ENCODE results near the gene SLCO2A1. TPM values are rescaled to one million over a fixed set of nuclear protein-coding genes. Genes with fewer than 3 reads are reported as not detected.

Gene SLCO2A1
- total RNA-seq, 1 donor from 2014 or later, result not detected

GRCh38 chr3:134009345-134010000 lies 20.3 kb downstream of the SLCO2A1 start:
- H3K4me3 Mint-ChIP-seq, result no peak overlapping the region
- intact Hi-C loops (cut with micrococcal nuclease), result no loop called here
- no peaks in the 10 kb centered on the region for H3K9me3 Mint-ChIP-seq
- H3K27me3 Mint-ChIP-seq, result no peaks in the 10 kb centered on the region
- DNase-seq, result no peak
- H3K36me3 Mint-ChIP-seq (ENCODE audit: low read depth), result no peaks in the 10 kb centered on the region
- H3K4me1 Mint-ChIP-seq, result no peaks in the 10 kb centered on the region
- no peak overlapping the region for H3K27ac Mint-ChIP-seq

GRCh38 chr3:134008630-134009156 lies 21.0 kb downstream of the SLCO2A1 start:
- H3K36me3 Mint-ChIP-seq (ENCODE audit: low read depth), result no peaks in the 10 kb centered on the region
- intact Hi-C loops (cut with micrococcal nuclease), result no loop called here
- DNase-seq, result no peak
- H3K27me3 Mint-ChIP-seq, result no peaks in the 10 kb centered on the region
- no peaks in the 10 kb centered on the region for H3K4me1 Mint-ChIP-seq
- no peak overlapping the region for H3K4me3 Mint-ChIP-seq
- H3K9me3 Mint-ChIP-seq, result no peaks in the 10 kb centered on the region
- no peak overlapping the region for H3K27ac Mint-ChIP-seq

- no peak for DNase-seq
- Mint-ChIP-seq H3K36me3 (ENCODE audit: low read depth) (no peaks in the 10 kb centered on the region), H3K27me3 (no peaks in the 10 kb centered on the region), H3K27ac (no peak overlapping the region), H3K4me3 (no peak overlapping the region), H3K4me1 (no peaks in the 10 kb centered on the region), H3K9me3 (no peaks in the 10 kb centered on the region)
- intact Hi-C loops (cut with micrococcal nuclease), result no loop called here
Measured at GRCh38 chr3:134007819-134008218, 21.9 kb downstream of the SLCO2A1 start.

- no peaks in the 10 kb centered on the region for H3K9me3 Mint-ChIP-seq
- H3K36me3 Mint-ChIP-seq (ENCODE audit: low read depth), result no peaks in the 10 kb centered on the region
- H3K27me3 Mint-ChIP-seq, result no peaks in the 10 kb centered on the region
- H3K4me3 Mint-ChIP-seq, result no peak overlapping the region
- DNase-seq, result no peak
- H3K27ac Mint-ChIP-seq, result no peak overlapping the region
- intact Hi-C loops (cut with micrococcal nuclease), result no loop called here
- no peaks in the 10 kb centered on the region for H3K4me1 Mint-ChIP-seq
Measured at GRCh38 chr3:134004841-134005240, 24.9 kb downstream of the SLCO2A1 start.

- Mint-ChIP-seq H3K4me1 (no peaks in the 10 kb centered on the region), H3K36me3 (ENCODE audit: low read depth) (no peaks in the 10 kb centered on the region), H3K9me3 (no peaks in the 10 kb centered on the region), H3K27ac (no peak overlapping the region), H3K27me3 (no peaks in the 10 kb centered on the region), H3K4me3 (no peak overlapping the region)
- intact Hi-C loops (cut with micrococcal nuclease), result no loop called here
- DNase-seq, result no peak
Measured at GRCh38 chr3:134003066-134003465, 26.7 kb downstream of the SLCO2A1 start.

- no peaks in the 10 kb centered on the region for H3K36me3 Mint-ChIP-seq (ENCODE audit: low read depth)
- no peak overlapping the region for H3K27ac Mint-ChIP-seq
- DNase-seq, result no peak
- H3K9me3 Mint-ChIP-seq, result no peaks in the 10 kb centered on the region
- H3K4me3 Mint-ChIP-seq, result no peak overlapping the region
- no peaks in the 10 kb centered on the region for H3K27me3 Mint-ChIP-seq
- intact Hi-C loops (cut with micrococcal nuclease), result no loop called here
- H3K4me1 Mint-ChIP-seq, result no peaks in the 10 kb centered on the region
Measured at GRCh38 chr3:134002306-134002705, 27.4 kb downstream of the SLCO2A1 start.

- Mint-ChIP-seq H3K36me3 (ENCODE audit: low read depth) (no peaks in the 10 kb centered on the region), H3K9me3 (no peaks in the 10 kb centered on the region), H3K27me3 (no peaks in the 10 kb centered on the region), H3K27ac (no peak overlapping the region), H3K4me1 (no peaks in the 10 kb centered on the region), H3K4me3 (no peak overlapping the region)
- intact Hi-C loops (cut with micrococcal nuclease), result no loop called here
- no peak for DNase-seq
Measured at GRCh38 chr3:134001251-134001650, 28.5 kb downstream of the SLCO2A1 start.

GRCh38 chr3:133999891-134000685 lies 29.6 kb downstream of the SLCO2A1 start:
- no peak overlapping the region for H3K27ac Mint-ChIP-seq
- H3K9me3 Mint-ChIP-seq, result no peaks in the 10 kb centered on the region
- no peaks in the 10 kb centered on the region for H3K4me1 Mint-ChIP-seq
- no peaks in the 10 kb centered on the region for H3K27me3 Mint-ChIP-seq
- intact Hi-C loops (cut with micrococcal nuclease), result no loop called here
- H3K4me3 Mint-ChIP-seq, result no peak overlapping the region
- DNase-seq, result no peak
- H3K36me3 Mint-ChIP-seq (ENCODE audit: low read depth), result no peaks in the 10 kb centered on the region

GRCh38 chr3:133998691-133999241 lies 31.0 kb downstream of the SLCO2A1 start:
- intact Hi-C loops (cut with micrococcal nuclease), result no loop called here
- H3K36me3 Mint-ChIP-seq (ENCODE audit: low read depth), result no peaks in the 10 kb centered on the region
- no peak overlapping the region for H3K4me3 Mint-ChIP-seq
- no peaks in the 10 kb centered on the region for H3K9me3 Mint-ChIP-seq
- DNase-seq, result no peak
- H3K27ac Mint-ChIP-seq, result no peak overlapping the region
- peaks cover 2% of the 10 kb centered on the region for H3K27me3 Mint-ChIP-seq
- no peaks in the 10 kb centered on the region for H3K4me1 Mint-ChIP-seq

GRCh38 chr3:133997871-133998635 lies 31.7 kb downstream of the SLCO2A1 start:
- intact Hi-C loops (cut with micrococcal nuclease), result no loop called here
- Mint-ChIP-seq H3K36me3 (ENCODE audit: low read depth) (no peaks in the 10 kb centered on the region), H3K9me3 (no peaks in the 10 kb centered on the region), H3K27me3 (peaks cover 2% of the 10 kb centered on the region), H3K4me1 (no peaks in the 10 kb centered on the region), H3K4me3 (no peak overlapping the region), H3K27ac (no peak overlapping the region)
- DNase-seq, result no peak

GRCh38 chr3:133996996-133997395 lies 32.7 kb downstream of the SLCO2A1 start:
- Mint-ChIP-seq H3K36me3 (ENCODE audit: low read depth) (no peaks in the 10 kb centered on the region), H3K27ac (no peak overlapping the region), H3K4me3 (no peak overlapping the region), H3K4me1 (no peaks in the 10 kb centered on the region), H3K27me3 (peaks cover 2% of the 10 kb centered on the region), H3K9me3 (no peaks in the 10 kb centered on the region)
- intact Hi-C loops (cut with micrococcal nuclease), result no loop called here
- no peak for DNase-seq

GRCh38 chr3:133996251-133996661 lies 33.5 kb downstream of the SLCO2A1 start:
- Mint-ChIP-seq H3K36me3 (ENCODE audit: low read depth) (no peaks in the 10 kb centered on the region), H3K4me1 (no peaks in the 10 kb centered on the region), H3K27me3 (peaks cover 2% of the 10 kb centered on the region), H3K27ac (no peak overlapping the region), H3K9me3 (no peaks in the 10 kb centered on the region), H3K4me3 (no peak overlapping the region)
- intact Hi-C loops (cut with micrococcal nuclease), result no loop called here
- DNase-seq, result no peak

GRCh38 chr3:133995264-133995663 lies 34.5 kb downstream of the SLCO2A1 start:
- Mint-ChIP-seq H3K9me3 (no peaks in the 10 kb centered on the region), H3K27me3 (peaks cover 2% of the 10 kb centered on the region), H3K4me3 (no peak overlapping the region), H3K4me1 (no peaks in the 10 kb centered on the region), H3K27ac (no peak overlapping the region), H3K36me3 (ENCODE audit: low read depth) (no peaks in the 10 kb centered on the region)
- intact Hi-C loops (cut with micrococcal nuclease), result no loop called here
- no peak for DNase-seq
